Hematopoietic multipotent progenitor cell treated with erythropoietin and hydrocortisone succinate and interleukin-3 and kit ligand, for 4 days (in vitro differentiated cells): ENCODE results near the gene ITGA4.

Experiments used
- DNase-seq: peaks from one replicate; pipeline ENCODE4 v3.0.0-alpha.2; 2015

Gene ITGA4

DNA sequence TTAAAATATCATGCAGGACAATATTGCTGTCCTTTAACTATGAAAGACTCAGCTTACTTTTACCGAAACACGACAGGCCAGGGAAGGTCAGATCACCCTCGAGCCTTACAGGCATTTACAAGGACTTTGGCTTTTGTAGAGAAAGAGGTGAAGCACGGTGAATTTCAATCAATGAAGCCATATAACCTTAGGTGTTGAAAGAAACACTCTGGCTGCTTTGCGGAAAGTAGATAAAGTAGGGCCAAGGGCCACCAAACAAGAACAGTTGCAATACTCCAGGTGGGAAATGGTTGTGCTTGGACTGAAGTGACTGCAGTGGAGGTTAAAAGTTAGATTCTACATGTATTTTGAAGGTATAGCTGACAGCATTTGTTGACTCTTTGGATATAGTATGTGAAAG lies 119.2 kb downstream of the ITGA4 start:
- DNase-seq = no peak

DNA sequence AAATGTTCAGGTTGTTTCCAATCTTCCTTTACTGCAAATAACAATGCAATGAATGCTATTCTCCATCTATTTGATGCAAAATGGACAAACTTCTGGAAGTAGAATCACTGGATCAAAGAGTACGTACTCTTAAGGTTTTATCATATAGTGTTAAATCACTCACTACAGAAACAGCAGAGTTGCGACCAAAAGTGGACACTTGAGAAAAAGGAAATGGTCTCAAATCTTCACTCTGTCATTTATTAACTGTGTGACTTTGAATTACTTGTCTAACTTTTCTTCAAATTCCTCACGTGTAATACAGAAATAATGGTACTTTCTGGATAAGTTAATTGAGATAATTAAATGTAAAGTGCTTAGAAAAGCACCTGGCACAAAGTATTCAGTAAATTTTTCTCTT lies 121.6 kb downstream of the ITGA4 start:
- DNase-seq = no peak

DNA sequence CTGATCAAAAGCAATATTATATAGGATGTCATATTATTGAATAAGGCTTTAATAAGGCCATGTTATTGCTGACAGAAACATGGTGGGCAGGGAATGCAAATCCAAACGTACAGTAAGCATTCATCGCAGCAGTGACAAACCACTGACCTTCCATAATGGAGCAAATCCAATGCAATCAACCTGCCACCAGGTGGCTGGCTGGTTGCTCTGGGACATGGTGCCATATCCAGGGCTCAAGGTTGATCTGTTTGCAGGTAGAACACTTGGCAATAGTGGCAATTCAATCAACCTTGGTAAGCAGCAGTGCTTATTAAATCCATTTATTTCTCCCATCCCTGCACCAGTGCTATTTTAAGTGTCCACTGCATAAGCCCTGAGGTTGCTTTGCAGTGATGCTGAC lies 124.3 kb downstream of the ITGA4 start:
- DNase-seq = no peak

DNA sequence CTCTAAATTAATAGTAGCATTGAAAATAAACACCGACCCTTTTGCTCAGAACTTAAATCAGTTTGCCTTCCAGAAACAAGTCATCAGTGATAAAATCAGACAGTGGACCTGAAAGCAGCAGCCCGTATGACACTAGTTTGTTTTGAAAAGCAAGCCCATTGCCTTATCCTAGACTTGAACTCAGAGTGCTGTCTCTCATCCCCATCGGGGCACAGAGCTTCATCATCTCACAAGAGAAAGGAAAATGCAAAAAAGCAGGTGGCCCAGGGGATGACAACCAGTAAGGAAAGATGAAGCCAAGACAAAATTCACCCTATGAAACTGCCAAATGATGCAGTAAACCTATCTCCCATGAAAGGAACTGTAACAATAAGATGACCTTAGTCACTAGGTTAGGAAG lies 128.5 kb downstream of the ITGA4 start:
- DNase-seq = no peak
